Activated CD4-positive, alpha-beta T cell treated with anti-CD3 and anti-CD28 coated beads, Interleukin-2, amount 50 U/mL, for 16 hours (primary cell): ENCODE measurements around the gene LRMDA.

Experiments
- DNase-seq: peaks from one replicate; pipeline ENCODE4 v3.0.0-alpha.2; 2020

LRMDA gene

GRCh38 chr10:75857269-75857846 lies 425.9 kb downstream of the LRMDA start:
- DNase-seq, result no peak

DNA sequence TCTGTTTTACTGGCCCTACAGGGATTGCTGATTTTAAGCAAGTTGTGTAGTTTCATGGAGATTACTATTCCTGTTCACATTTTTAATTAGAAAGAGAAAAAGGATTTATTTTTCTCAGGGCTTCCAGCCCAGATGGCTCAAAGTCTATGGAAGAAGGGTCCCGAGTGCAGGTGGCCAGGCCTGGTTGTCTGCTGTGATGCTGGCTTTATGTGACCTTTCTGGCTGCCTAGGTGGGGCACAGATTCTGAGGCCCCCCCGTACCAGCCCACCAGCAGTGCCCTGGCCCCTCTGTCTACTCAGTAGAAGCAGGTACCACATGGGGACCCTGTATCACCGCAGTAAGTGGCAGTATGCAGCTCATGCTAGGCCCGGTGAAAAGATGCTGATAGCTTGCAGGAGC lies 426.5 kb downstream of the LRMDA start:
- no peak for DNase-seq

- DNase-seq, result no peak
Observed at GRCh38 chr10:75858339-75858738, 426.9 kb downstream of the LRMDA start.

GRCh38 chr10:75859141-75859540 lies 427.7 kb downstream of the LRMDA start:
- DNase-seq, result no peak

DNA sequence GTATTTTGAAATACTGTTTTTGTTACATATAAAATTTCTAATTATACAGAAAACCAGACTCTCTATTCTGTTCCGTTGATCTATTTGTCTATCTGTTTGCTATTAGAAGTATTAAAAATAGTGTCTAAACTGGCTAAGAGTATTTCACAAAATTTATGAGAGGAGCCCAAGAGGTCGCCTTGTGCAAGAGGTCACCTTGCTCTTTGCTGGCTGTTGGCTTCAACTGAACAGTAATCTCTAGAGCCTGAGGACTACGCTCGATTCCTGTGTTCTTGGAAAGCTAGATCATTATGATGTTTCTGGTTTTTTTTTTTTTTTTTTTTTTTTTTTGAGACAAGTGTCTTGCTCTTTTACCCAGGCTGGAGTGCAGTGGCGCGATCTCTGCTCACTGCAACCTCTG lies 428.6 kb downstream of the LRMDA start:
- no peak for DNase-seq

GRCh38 chr10:75861582-75861981 lies 430.2 kb downstream of the LRMDA start:
- no peak for DNase-seq

DNA sequence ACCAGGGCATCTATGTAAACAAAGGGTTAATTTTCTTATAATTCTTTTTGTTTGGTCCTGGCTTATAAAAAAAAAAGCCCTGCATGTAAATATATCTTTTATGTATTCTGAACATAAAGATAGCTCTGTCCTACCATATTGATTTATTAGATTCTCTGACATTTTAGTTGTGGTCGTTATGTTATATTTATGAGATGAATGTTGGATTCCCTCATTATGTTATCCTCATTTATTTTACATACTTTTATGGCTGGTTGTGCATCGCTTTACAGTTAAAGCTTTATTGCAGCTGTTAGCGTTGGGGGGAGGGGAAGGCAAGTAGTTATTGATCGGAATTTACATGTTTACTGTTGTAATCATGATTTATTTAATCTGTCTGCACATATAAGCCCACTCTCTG lies 431.5 kb downstream of the LRMDA start:
- DNase-seq, result no peak

- no peak for DNase-seq
Observed at GRCh38 chr10:75864717-75865116, 433.3 kb downstream of the LRMDA start.

GRCh38 chr10:75865413-75866299 lies 434.2 kb downstream of the LRMDA start:
- DNase-seq, result no peak

- DNase-seq, result no peak
Observed at GRCh38 chr10:75866300-75866625, 434.8 kb downstream of the LRMDA start.

GRCh38 chr10:75866731-75867130 lies 435.3 kb downstream of the LRMDA start:
- no peak for DNase-seq

GRCh38 chr10:75868574-75868973 lies 437.1 kb downstream of the LRMDA start:
- no peak for DNase-seq

DNA sequence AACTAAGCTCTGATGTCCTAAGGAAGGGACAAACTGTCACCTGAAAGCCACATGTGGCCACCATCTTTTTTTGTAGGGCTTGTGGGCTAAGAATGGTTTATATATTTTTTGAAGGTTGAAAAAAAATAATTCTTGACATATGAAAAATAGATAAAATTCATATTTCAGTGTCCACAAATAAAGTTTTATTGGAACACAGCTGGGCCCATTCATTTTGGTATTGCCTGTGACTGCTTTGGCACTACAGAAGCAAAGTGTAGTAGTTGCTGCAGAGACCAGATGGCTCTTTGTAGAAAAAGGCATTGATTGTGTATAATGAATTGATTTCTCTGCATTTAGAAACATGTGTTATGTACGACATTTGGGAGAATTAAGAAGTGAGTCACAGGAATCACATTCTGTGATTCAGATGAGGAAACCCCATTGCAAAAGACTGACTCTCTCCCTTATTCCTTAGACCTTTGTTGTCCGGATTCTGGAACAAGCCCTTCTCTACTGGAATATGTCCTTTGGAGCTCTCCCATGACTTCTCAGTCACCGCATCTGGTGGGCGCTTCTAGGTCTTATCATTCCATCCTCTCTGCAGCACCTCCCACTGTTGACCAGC lies 438.7 kb downstream of the LRMDA start:
- no peak for DNase-seq

- no peak for DNase-seq
Observed at GRCh38 chr10:75875740-75876139, 444.3 kb downstream of the LRMDA start.

- no peak for DNase-seq
Observed at GRCh38 chr10:75876710-75877109, 445.3 kb downstream of the LRMDA start.

- no peak for DNase-seq
Observed at GRCh38 chr10:75877877-75878276, 446.5 kb downstream of the LRMDA start.

DNA sequence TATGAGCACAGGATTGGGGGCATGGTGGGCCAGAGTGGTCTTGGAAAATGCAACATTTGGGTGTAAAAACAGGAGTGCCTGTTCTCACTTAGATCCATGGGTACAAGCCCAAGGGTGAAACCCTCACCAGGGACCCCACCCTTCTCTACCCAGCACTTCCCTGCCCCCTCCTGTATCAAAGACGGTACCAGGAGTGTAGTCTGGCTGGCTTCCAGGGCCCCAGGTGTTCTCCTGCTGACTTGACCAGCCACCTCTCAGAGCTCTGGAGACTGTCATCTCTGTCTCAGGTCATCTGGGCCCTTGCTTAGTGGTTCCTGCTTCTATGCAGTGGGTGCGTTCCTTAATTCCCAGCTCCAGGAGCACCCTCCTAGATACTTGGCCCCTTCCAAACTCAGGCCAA lies 447.2 kb downstream of the LRMDA start:
- no peak for DNase-seq

DNA sequence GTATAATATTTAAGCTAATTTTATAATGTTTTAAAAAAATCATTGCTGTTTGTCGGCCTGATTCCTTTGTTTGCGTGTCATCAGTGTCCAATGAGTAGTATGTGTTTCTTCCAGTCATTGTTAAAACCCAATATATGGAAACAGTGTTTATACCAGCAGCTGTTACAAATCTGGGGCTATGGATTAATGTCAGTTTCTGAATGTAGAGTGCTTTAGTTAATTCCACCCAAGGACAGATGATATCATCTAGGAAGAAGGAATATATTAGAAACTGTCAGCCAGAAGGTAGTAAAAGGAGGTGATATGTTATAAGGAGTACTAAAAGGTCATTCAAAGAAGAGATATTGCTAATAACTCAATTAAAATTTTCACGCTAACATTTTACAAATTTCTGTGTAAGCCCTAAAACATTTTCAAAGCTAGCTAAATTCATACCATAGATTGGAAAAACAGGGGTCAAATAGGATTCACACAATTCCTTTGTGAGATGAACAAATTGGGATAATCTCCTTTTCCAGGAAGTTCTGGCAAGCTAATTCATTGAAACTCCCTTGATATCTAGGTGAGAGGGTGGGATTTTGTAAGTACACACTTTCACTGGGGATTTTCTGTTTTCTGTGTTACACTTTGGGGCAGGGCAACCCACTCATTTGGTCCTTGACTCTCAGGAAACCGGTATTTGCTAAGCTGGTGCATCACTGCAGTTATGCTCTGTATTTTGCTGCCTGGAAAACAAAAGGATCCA lies 448.8 kb downstream of the LRMDA start:
- no peak for DNase-seq

- no peak for DNase-seq
Observed at GRCh38 chr10:75883081-75884072, 452.0 kb downstream of the LRMDA start.

- no peak for DNase-seq
Observed at GRCh38 chr10:75884808-75885207, 453.4 kb downstream of the LRMDA start.

DNA sequence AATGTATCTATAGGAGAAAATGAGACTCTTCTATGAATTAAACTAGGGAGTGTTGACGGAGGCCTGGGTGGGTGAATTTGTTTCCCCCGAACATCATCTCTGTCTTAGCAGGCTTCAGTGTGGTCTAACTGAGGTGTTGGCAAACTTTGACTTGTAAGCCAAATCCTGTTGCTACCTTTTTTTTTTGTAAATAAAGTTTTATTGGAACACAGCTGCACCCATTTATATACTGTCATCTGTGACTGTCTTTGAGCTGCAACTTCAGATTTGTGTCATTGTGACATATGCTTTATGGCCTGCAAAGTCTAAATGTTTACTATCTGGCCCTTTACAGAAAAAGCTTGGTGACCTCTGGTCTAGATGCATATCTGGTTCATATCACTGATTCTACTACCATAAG lies 455.9 kb downstream of the LRMDA start:
- no peak for DNase-seq

DNA sequence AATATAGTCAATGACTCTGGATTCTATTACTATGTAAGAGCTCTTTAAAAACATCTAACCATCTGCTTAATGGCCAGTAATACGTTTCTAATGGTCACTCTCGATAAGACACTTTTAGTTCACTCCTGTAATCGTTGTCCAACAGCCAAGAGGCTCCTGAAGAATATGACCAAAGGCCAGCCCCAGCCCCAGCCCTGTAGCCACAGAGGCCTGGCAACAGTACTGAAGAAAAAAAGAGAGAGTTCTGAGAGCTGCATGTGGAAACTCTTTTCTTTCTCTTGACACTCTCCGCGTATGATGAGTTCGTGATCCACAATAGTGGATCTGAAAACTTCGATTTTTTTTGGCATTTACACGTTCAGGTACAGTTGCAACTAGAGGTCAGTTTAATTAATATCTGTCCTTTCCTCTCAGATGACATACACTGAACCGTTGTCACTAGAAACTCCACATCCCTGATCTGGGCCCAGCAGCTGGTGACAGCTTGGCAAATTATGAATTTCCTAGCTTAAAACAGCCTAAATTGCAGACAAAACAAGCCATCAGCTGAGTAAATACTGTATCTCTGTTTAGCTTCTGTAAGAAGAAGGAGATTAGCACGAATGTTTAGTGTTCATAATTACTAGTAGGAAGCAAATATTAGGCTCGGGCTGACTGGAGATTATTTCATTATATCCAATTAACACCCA lies 456.7 kb downstream of the LRMDA start:
- DNase-seq, result no peak
